Embryonic facial prominence (tissue), 1 donor: ENCODE measurements around the gene TOP3B.
"Not testable (repeated sequence)": the region's sequence is repeated elsewhere in the genome, so short reads cannot be mapped to it uniquely, and the experiment has no call there.

Experiments used
- DNase-seq: peaks from one replicate; pipeline ENCODE4 v3.0.0-alpha.2; 2016; ENCODE audit errors: extremely low spot score

The TOP3B gene

DNA sequence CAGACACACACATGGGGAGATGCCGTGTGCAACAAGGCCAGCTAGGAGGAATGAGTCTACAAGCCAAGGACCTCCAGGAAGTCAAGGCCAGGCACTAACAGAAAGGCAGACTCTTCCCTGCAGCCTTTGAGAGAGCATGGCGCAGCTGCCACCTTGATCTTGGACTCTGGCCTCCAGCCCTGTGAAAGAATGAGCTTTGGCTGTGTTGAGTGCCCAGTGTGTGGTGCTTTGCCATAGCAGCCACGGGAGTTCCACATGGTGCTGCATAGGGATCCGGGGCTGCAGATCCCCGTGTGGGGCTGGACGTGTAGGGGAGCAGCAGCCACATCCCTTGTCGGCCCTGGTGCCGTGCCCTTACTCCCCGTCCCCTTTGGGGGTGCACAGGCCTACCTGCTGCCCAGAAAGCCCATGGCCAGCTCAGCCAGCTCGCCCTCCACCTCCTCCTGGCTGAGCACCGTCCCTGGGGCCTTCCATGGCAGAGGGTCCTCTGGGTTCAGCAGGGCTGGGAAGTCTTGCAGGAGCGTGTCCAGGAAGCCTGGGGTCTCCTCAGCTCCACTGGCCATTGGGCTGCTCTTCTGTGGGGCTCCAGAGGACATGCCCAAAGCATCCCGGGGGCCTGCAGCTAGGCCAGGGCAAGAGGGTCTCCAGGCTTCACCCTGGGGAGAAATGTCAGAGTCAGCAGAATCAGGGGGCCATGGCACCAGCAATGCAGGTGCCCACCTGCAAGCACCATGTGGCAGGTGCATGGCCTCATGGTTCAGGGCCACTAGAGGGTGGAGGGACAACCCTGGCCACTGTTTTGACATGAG is 36.9 kb downstream of the TOP3B start:
- no peak for DNase-seq

DNA sequence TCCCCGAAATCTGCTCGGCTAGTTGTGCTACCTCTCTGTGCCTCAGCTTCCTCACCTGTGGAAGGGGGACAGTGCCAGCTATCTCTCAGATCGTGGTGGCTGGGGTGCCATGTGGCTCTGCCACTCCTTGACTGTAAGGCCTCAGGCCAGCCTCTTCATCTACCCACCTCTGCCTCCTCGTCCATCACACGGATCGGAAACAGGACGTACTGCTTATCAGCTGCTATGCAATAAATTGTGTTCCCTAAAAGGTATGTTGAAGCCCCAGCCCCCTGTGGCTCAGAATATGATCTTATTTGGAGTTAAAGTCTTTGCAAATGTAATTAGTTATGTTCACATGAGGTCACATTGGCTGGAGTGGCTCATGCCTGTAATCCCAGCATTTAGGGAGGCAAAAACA is 37.7 kb downstream of the TOP3B start:
- DNase-seq: no peak

DNA sequence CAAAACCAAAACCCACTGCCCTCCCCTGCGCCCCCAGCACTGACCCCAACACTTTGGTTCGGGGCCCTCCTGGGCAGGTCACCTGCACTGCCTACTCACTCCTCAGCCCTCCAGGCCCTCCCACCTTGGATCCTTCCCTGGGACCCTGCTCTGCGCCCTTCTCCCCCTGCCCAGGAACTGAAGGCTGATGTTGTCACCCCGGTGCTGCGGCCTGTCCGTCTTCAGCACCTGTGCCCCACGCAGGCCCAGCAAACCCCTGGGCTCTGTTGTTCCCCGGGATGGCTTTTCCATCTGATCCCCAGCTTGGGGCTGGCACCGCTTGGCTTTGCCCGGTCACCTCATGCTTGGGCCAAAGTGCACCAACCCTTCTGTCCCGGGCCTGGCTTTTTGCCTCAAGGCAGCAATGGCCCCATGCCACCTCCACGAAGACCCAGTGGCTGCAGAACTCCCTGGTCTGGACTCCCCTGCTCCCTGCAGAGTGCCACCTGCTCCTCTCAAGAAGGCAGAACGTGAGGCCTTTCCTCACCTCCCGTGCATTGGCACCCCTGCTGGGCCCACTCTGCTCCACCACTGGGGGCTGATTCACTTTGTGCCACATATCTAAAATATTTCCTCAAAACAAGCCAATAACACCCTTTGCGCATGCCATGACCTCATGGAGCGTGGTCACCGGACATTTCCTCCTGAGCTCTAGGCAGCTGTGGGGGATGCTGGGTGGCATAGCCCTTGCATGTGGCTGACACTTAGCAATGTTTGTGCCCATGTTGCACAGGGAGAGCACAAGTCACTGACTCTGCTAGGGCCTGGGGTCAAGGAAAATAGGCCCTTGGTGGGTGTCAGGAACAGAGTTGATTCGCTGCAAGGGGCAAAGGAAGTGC is 38.8 kb downstream of the TOP3B start:
- no peak for DNase-seq

DNA sequence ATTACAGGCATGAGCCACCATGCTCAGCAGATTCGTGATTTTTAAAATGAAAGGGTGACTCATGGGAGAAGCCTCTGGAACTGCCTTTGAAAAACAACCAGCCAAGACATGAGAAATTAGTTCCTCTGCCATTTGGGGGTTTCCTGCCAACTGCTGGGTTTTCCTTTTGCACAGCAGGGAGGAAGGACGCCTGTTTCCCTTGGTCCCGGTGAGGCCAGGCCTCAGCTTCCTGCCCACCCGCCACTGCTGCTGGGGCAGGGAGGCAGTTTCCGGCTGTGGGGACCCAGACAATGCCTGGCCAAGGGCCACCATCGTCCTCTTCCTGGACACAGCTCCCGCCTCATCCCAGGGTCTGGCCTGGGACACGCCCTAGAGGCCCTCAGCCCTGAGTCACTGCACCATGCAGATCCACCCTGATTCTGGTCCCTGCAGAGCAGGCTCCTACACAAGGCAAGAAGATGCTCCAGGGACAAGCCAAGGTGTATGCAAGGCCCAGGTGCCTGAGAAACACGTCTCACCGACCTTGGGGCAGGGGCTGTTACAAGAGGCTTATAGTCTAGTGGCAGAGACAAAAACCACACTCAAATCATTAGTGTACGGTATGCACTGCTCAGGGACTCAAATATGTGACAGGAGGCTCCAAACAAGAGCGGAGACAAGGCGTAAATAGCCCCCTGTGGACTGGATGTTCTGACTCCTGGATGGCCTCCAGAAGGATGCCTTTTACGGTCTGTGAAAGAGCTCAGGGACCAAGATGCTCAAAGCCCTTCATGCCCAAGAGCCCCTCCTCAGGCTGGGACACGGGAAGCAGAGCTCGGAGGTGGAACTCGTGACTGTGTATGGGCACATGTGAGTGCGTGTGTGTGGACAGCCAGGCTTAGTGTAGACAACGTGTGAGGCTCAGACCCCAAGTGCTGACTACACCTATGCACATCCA is 39.9 kb downstream of the TOP3B start:
- no peak for DNase-seq

DNA sequence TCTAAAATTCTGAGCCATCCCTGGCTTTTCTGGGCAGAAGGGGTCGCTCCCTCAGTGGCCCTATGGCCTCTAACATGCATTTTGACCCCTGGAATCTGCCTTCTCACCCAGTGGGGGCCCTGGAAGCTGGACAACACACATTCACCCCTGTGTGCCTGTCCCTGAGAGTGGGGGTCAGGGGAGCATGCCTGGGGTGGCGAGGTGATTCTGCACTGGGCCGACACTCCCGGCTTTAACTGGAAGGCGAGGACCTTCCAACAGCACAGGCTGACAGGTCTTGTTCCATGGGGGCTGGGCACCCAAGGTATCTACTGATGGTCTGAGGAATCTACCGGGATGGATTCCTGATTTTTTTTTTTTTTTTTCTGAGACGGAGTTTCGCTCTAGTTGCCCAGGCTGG is 40.7 kb downstream of the TOP3B start:
- DNase-seq: no peak

DNA sequence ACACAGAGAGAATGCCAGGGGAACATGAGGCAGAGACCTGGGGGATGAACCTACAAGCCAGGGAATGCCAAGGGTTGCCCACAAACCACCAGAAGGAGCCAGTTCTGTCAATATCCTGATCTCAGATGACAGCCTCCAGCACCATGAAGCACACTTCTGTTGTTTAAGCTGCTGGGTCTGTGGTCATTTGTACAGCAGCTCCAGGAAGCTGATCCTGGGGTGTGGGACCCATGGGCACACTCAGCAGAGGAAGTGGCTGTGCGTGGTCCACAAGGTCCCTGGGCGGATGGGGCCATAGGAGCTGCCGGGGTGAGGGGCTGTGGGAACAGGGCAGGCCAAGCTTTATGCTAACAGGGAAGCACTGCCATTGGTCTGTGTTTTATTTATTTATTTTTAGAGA is 42.1 kb downstream of the TOP3B start:
- no peak for DNase-seq

DNA sequence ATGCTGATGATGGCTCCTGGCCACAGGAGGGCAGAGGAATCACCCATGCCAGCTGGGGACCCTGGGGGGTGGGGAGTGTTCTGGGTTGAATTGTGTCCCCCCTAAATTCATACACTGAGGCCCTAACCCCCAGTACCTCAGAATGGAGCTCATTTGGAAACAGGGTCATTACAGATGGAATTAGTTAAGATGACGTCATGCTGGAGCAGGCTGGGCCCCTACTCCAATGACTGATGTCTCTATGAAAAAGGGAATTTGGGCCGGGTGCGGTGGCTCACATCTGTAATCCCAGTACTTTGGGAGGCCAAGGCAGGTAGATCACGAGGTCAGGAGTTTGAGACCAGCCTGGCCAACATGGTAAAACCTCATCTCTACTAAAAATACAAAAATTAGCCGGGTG is 42.7 kb downstream of the TOP3B start:
- not testable (repeated sequence) for DNase-seq

DNA sequence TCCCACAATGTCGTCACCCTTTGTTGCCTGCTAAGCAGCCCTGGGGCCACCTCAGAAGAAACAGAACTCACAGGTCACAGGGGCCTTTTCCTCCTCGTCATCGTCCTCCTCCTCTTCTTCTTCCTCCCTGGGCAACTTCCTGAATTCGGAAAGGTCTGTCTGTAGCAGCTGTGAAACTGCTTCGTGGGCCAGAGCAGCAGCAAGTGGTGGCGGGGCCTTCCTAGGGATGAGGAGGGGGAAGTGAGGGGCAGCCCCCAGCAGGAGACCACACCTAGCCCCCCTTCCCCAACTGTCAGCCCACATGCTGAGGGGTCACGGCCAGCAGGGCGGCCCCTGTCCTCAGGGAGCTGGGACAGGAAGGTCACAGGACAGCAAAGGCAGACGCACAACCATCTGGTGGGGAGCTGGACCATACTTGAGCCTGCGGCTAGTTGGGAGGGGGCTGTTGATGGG is 43.1 kb downstream of the TOP3B start:
- no peak for DNase-seq

DNA sequence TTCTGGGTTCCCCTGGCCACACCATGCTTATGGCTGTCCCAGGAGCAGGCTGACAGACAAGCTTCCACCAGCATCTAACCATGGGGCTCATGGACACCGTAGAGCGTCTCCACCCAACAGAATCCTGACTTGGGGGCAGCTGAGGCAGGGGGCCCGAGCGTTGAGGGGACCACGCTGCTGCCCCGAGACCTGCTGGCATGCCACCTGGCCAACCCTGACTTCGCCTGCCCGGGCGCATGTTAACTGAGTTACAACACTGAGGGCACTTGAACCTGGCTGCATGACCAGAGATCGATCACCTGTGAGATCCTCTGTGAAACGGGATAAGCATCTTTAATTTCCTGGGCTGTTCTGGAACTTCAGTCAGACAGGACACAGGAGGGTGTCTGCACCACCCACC is 43.7 kb downstream of the TOP3B start:
- no peak for DNase-seq

DNA sequence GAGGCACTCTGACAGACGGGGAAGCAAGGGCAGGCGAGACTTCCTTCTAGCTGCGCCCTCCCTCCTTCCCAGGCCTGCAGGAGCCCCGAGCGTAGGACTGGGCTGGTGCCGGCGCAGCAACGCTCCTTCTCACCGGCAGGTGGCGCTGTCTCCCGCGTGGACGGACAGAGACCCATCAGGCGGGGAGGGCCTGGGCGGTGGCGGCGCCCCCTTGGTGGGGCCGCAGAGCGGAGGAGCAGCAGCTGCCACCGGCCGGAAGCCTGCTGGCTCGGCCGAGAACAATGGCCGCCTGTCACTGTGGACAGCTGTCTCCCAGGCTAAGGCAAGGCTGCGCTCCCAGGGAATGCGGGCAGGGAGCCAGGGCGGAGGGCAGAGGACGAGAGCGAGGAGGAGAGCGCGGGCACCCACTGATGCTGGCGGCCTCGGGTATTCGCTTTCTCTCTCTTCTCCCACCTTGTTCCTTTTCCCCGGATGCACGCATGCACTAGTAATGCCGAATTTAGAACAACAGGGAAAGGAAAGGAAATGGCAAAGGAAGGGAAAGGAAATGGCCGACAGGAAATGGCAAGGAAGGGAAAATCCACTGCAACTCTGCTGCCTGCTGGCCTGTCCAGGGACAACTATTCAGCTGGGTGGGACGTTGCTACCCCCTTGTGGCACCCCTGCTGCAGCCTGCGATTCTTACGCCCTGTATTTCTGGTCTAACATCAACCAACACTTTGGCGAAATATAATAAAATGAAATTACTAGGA is 44.3 kb downstream of the TOP3B start:
- DNase-seq: peak; percentile 80

DNA sequence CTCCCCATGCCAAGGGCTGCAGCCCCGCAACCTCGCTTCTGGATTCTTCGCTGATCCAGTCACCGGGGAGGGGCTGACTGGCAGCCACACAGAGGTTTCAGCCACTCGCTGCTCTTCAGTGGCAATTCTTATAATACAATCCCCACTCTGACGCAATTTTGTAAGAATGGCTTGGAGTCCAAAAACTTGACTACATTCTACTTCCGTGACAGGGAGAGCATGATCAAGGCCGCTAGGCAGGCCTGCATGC is 44.8 kb downstream of the TOP3B start:
- no peak for DNase-seq

DNA sequence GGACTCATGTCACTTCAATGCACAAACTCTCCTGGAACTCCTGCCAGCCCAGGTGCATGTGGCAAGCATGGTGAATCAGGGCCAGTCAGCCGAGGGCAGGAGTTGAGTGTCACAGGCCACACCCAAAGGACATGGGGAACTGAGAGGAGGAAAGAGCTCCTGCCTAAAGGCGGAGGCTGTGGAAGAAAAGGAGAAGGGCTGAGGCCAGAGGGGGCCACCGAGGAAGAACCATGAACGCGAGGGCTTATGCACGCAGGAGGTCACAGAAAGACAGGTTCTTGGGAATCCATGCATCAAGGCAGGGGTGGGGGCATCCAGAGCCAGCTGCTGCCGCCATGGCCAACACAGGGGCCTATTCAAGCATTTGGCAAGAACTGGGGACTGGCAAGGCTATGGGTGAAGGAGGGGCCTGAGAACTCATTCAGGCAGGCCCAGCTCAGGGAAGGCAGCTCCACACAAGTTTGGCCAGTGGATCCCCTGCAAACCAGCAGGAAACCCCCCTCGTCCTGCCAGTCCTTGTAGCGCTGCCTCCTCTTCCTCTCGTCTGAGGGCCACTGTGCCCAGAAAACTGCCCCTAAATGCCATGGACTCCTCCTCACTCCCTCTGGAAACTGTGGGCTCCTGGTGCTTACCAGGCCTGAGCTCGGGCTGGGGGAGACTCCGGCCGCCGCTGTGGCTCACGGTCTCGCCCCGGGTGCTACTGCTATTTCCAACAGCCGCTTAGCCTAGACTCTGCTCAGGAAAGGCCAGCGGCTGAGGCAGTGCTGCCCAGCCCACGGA is 45.4 kb downstream of the TOP3B start:
- no peak for DNase-seq

DNA sequence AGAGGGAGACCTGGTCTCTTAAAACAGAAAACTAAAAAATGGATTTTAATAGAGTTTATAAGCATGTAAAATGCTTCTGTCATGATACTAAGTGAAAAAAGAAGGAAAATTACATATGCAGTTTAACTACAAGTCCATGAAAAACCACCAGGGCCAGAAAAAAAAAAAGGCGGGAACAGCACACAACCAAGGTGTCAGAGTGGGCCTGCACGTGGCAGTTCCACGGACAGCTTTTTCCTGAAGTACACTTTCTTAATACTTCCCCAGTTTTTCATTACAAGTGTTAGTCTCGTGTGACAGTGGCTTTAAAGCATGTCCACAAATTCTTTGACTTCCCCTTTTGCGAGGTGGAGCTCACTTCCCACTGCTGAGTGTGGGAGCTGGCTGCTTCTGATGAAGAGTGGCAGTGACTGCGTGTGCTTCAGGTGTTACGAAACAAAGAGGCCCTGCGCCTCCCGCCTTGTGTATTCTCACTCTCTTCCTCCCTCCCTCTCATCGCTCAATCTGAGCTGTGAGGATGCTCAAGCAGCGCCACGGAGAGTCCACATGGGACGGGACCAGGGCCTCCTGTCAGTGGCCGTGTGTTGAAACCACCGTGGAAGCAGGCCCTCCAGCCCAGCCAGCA is 46.3 kb downstream of the TOP3B start:
- no peak for DNase-seq

DNA sequence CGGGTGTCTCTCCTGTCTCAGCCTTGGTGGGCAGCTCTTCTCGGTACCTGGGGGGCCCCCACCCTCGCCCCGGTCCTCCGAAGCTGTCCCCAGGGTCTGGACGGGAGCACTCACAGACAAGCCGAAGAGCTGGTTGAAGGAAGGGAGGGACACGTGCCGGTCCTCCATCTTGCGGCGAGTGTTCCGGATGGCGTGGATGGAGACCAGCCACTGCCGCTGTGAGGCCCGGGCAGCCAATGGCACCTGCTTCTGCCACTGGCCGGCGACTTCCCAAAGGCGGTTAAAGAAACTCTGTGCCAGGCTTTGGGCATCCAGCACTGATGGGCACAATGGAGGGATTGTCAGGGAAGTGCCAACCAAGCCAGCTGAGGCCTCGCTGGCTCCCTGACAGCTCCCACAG is 48.7 kb downstream of the TOP3B start:
- DNase-seq: no peak

DNA sequence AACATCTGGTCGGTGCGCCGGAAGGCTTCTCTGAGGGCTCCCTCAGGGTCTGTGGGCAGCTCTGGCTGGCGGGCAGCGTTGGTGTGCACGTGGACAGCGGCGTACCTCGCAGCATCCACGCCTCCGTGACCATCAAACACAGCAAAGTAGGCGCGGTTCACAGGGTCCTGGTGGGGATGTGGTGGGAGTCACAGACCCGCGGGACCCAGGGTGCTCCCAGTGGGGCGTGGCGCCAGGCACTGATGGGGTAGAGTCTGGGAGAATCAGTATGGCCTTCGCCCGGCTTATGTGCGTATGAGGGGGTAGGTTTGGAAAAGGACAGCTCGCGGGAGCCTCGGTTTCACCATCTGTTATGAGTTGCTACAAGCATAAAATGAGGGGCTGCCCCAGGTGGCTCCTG is 49.2 kb downstream of the TOP3B start:
- no peak for DNase-seq

DNA sequence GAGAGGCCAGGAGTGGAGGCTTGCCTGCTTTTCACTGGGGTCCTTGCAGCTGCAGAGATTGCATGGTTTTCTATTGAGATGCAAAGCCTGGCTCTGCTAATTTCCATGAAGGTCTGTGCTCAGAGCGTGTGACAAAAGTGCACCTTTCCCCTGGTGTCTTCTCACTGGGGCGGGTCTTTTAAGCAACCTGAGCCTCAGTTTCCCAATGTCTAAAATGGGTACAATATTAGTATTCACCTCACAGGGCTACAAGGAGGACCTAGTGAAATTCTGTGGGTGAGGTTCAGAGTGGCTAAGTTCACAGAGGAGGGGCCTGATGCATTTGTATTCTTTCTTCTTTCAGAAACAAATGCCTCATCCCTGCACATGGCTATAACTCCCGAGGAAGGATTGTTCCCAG is 50.2 kb downstream of the TOP3B start:
- no peak for DNase-seq

DNA sequence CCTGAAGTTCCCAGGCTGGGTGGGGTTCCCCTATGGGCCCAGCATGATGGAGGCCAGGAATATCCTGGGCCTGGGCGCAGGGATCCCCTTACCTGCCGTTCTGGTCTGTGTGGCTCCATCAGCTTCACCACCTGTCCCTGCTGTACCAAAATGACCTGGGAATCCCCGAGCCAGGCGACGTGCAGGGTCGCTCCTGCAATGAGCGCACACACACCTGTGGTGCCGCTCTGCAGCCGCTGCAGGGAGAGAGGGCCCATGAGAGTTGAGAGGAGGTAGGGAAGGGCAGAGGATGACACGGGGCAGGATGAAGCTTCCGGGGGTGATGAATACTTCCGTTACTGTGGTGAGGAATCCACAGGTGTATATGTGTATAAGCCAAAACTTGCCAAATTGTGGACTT is 51.5 kb downstream of the TOP3B start:
- no peak for DNase-seq

DNA sequence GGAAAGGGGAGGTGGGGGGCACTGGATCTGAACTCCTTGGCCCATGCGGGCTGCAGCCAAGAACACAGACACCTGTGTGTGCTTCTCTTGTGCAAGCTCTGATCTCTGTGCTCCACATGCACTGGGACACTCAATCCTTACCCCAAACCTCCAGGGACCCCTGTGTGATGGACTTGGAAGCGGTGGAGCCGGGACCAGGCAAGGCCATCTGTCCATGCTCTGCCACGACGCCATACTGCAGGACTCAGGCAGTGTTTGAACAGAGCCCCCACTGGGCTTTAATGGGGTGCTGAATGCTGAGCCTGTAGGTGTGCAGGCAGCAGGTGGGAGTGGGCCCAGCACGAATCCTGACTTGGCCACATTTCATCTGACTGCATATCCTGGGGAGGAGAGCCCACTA is 53.3 kb downstream of the TOP3B start:
- no peak for DNase-seq

DNA sequence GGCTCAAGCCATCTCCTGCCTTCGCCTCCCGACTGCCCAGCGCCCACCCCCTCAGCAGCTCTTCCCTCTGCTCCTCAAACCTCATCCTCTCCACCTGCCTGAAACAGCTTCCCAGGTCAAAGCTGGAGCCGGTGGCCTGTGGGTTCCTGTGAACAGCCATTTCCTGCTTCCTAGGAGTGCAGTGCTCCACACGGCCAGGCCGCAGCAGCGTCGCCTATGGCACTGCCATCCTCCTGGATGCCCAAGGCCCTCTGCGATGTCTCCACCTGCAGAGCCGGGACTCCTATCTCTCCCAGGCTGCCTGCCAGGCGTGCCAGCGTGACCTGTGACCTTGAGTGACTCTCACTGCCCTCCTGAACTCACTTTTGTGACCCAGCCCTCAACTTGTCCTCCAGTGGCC is 54.5 kb downstream of the TOP3B start:
- DNase-seq: no peak

DNA sequence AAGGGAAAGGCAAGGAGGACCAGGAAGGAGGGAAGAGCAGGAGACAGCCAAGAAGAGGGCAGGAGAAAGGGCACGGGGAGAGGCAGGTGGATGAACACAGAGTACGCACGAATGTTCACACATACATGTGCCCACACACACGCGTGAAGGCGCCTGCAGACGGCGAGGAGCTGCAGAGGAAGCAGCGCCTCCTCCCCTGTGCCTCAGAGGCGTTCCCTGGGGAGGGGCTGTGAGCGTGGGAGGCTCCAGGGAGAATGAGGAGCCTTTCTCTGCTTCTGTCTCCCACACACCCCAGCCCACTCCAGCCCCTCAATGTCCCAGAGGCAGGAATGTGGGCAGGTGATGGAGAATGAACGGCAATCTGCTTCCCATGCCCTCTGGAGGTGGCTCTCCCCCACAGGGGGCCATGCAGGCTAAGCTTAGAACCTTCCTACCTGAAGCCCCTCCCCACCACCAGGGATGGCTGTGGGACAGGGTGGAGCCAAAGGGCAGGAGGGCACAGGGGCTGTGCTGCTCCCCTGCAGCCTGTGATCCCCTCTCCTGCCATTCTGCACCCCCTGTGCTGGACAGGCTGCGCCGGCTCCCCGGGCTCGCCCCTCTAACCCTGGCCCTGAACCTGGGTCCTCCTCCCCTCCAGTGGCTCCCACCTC is 55.3 kb downstream of the TOP3B start:
- DNase-seq: no peak
